Epithelial cell of esophagus (primary cell): ENCODE measurements around the gene FALEC.
"Not testable (repeated sequence)": the region's sequence is repeated elsewhere in the genome, so short reads cannot be mapped to it uniquely, and the experiment has no call there.

ENCODE experiments used
- DNase-seq: peaks from one replicate; pipeline ENCODE4 v3.0.0; 2010; ENCODE audit warnings: low read depth
- H3K4me3 ChIP-seq: 2 replicates; pipeline ENCODE4 v1.5.1; 2011; ENCODE audit warnings: mild to moderate bottlenecking, low read length, control low read depth
- TF ChIP-seq, protein P1 (sequence below): IDR thresholded peaks from 2 replicates; pipeline ENCODE4 v1.5.1; 2011; ENCODE audit warnings: low read depth, mild to moderate bottlenecking, low read length, control low read depth, inconsistent platforms; ENCODE audit not compliant: insufficient read depth; ENCODE audit errors: missing control alignments

Gene FALEC

GRCh38 chr1:150579945-150580642 is 64.5 kb downstream of the FALEC start:
- DNase-seq, result no peak
- TF ChIP-seq, protein P1, sequence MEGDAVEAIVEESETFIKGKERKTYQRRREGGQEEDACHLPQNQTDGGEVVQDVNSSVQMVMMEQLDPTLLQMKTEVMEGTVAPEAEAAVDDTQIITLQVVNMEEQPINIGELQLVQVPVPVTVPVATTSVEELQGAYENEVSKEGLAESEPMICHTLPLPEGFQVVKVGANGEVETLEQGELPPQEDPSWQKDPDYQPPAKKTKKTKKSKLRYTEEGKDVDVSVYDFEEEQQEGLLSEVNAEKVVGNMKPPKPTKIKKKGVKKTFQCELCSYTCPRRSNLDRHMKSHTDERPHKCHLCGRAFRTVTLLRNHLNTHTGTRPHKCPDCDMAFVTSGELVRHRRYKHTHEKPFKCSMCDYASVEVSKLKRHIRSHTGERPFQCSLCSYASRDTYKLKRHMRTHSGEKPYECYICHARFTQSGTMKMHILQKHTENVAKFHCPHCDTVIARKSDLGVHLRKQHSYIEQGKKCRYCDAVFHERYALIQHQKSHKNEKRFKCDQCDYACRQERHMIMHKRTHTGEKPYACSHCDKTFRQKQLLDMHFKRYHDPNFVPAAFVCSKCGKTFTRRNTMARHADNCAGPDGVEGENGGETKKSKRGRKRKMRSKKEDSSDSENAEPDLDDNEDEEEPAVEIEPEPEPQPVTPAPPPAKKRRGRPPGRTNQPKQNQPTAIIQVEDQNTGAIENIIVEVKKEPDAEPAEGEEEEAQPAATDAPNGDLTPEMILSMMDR, result no peak
- H3K4me3 ChIP-seq, result peak overlapping the region; percentile 43

DNA sequence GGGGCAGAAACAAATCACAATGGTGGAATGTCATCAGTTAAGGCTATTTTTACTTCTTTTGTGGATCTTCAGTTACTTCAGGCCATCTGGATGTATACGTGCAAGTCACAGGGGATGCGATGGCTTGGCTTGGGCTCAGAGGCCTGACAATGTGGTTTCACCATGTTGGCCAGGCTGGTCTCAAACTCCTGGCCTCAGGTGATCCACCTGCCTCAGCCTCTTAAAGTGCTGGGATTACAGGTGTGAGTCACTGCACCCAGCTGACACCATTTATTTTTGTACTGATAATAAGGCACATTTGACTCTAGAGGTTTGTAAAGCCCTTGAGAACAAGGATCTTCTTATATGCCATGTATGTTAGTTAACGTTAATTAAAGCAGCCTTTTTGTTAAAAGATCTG is 65.4 kb downstream of the FALEC start:
- DNase-seq, H3K4me3 ChIP-seq: not testable (repeated sequence)

DNA sequence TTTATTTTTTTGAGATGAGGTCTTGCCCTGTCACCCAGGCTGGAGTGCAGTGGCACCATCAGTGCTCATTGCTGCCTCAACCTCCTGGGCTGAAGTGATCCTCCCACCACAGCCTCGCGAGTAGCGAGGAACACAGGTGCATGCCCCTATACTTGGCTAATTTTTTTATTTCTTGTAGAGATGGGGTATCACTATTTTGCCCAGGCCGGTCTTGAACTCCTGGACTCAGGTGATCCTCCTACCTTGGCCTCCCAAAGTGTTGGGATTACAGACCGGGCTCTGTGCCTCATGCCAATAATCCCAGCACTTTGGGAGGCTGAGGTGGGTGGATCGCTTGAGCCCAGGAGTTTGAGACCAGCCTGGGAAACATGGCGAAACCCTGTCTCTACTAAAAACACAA is 65.9 kb downstream of the FALEC start:
- not testable (repeated sequence) for H3K4me3 ChIP-seq, DNase-seq

DNA sequence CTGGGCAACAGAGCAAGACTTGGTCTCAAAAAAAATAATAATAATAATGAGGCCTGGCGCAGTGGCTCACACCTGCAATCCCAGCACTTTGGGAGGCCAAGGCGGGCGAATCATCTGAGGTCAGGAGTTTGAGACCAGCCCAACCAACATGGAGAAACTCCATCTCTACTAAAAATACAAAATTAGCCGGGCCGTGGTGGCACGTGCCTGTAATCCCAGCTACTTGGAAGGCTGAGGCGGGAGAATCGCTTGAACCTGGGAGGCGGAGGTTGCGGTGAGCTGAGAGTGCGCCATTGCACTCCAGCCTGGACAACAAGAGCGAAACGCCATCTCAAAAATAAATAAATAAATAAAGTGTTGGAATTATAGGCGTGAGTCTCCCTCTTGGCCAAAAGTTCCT is 66.4 kb downstream of the FALEC start:
- H3K4me3 ChIP-seq, DNase-seq: not testable (repeated sequence)

DNA sequence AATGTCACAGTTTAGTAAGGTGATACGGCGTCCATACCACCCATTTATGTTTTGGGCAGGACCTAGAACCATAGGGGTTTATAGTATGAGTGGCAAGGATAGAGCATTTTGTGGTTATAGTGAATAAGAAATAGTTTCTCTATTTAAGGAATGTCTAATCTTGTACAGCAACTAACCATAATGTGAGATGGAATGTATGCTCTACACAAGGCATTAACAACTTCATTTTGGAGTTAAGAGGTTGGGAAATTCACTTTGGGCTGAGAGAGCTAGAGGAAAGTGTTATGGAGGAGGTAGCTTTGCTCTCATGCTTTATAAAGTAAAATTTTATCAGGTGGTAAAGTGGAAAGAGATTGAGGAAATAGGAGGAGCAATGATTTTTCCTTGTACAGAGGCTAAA is 66.8 kb downstream of the FALEC start:
- no peak for DNase-seq
- no peak overlapping the region for H3K4me3 ChIP-seq
- TF ChIP-seq, protein P1, result no peak
